ENCODE measurements around the gene GRHPR.

GRHPR gene

DNA sequence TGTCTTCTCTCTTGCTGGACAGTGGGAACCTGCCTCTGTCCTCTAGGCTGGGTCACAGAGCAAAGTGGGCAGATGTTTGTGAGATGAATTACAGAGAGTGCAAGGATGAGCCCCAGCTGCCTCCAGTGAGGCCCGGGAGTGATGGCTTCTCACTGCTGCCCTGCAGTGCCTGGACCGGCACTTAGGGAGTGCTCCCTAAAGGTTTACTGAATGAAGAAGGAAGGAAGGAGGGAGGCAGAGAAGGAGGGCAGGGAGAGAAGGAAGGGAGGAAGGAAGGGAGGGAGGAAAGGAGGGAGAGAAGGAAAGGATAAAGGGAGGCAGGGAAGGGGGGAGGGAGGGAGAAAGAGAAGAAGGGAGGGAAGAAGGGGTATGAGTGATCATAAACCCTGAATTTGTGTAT lies 42.7 kb upstream of the GRHPR start:
- Histone ChIP-seq H3K9ac (ENCODE audit: low read length) (peak overlapping the region; percentile 62), H3K27ac (ENCODE audit: low read depth, low read length) (peak overlapping the region; percentile 97), H3K36me3 (ENCODE audit: low read length) (peaks cover 3% of the 10 kb centered on the region; the same call in 1 of the 2 replicates), H3K4me2 (ENCODE audit: low read depth, low read length, poor library complexity, severe bottlenecking) (peak overlapping the region; percentile 48), H3K9me2 (replicated peaks; ENCODE audit: insufficient read depth, low read length) (no peaks in the 10 kb centered on the region), H3K79me2 (ENCODE audit: insufficient read depth, low read length) (no peaks in the 10 kb centered on the region; the same call in 1 of the 2 replicates), H3F3A (ENCODE audit: insufficient read depth) (peaks cover 93% of the 10 kb centered on the region), H3K4me3 (ENCODE audit: insufficient read depth, low read length, poor library complexity, severe bottlenecking) (no peak overlapping the region), H2AFZ (ENCODE audit: low read depth, low read length, severe bottlenecking) (peak overlapping the region; percentile 2), H3K27me3 (ENCODE audit: low read length) (no peaks in the 10 kb centered on the region), H3K9me3 (ENCODE audit: insufficient read depth, low read length) (0 out of 2 replicates have a peak, but pooled peaks cover 4% of the 10 kb centered on the region), H4K20me1 (ENCODE audit: low read depth, low read length) (no peaks in the 10 kb centered on the region)
- TF ChIP-seq EZH2phosphoT487 (conservative IDR thresholded peaks at IDR 0.05; ENCODE audit: low read length) = no peak
- TF ChIP-seq, protein P1, sequence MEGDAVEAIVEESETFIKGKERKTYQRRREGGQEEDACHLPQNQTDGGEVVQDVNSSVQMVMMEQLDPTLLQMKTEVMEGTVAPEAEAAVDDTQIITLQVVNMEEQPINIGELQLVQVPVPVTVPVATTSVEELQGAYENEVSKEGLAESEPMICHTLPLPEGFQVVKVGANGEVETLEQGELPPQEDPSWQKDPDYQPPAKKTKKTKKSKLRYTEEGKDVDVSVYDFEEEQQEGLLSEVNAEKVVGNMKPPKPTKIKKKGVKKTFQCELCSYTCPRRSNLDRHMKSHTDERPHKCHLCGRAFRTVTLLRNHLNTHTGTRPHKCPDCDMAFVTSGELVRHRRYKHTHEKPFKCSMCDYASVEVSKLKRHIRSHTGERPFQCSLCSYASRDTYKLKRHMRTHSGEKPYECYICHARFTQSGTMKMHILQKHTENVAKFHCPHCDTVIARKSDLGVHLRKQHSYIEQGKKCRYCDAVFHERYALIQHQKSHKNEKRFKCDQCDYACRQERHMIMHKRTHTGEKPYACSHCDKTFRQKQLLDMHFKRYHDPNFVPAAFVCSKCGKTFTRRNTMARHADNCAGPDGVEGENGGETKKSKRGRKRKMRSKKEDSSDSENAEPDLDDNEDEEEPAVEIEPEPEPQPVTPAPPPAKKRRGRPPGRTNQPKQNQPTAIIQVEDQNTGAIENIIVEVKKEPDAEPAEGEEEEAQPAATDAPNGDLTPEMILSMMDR (IDR thresholded peaks at IDR 0.05; ENCODE audit: insufficient read depth, low read length, poor library complexity, severe bottlenecking) = no peak

DNA sequence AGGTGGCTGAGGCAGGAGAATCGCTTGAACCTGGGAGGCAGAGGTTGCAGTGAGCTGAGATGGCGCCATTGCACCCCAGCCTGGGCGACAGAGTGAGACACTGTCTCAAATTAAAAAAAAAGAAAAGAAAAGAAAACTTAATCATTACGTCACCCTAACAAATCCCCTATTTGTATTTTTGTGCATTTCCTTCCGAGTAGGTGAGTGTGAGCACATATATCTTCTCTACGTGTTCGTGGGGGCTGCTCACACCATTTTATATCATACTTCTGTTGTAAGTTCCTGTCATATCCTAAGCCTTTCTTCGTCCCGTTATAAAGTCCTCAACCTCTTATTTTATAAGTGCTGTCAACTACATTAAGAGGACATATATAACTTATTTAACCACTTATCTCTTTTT lies 41.9 kb upstream of the GRHPR start:
- TF ChIP-seq, protein P1 (IDR thresholded peaks at IDR 0.05; ENCODE audit: insufficient read depth, low read length, poor library complexity, severe bottlenecking) = no peak
- no peak for TF ChIP-seq EZH2phosphoT487 (conservative IDR thresholded peaks at IDR 0.05; ENCODE audit: low read length)
- no peak overlapping the region for H3K4me3 ChIP-seq (ENCODE audit: insufficient read depth, low read length, poor library complexity, severe bottlenecking)
- peak overlapping the region; percentile 48 for H3K4me2 ChIP-seq (ENCODE audit: low read depth, low read length, poor library complexity, severe bottlenecking)
- H3K27ac ChIP-seq (ENCODE audit: low read depth, low read length) = peak overlapping the region; percentile 97
- H3K79me2 ChIP-seq (ENCODE audit: insufficient read depth, low read length) = no peaks in the 10 kb centered on the region; the same call in 1 of the 2 replicates
- no peaks in the 10 kb centered on the region for H3K27me3 ChIP-seq (ENCODE audit: low read length)
- peaks cover 3% of the 10 kb centered on the region; the same call in 1 of the 2 replicates for H3K36me3 ChIP-seq (ENCODE audit: low read length)
- 0 out of 2 replicates have a peak, but pooled peaks cover 4% of the 10 kb centered on the region for H3K9me3 ChIP-seq (ENCODE audit: insufficient read depth, low read length)
- no peaks in the 10 kb centered on the region for H3K9me2 ChIP-seq (replicated peaks; ENCODE audit: insufficient read depth, low read length)
- peak overlapping the region; percentile 62 for H3K9ac ChIP-seq (ENCODE audit: low read length)
- H2AFZ ChIP-seq (ENCODE audit: low read depth, low read length, severe bottlenecking) = no peak overlapping the region
- no peaks in the 10 kb centered on the region for H4K20me1 ChIP-seq (ENCODE audit: low read depth, low read length)
- peaks cover 90% of the 10 kb centered on the region for H3F3A ChIP-seq (ENCODE audit: insufficient read depth)

DNA sequence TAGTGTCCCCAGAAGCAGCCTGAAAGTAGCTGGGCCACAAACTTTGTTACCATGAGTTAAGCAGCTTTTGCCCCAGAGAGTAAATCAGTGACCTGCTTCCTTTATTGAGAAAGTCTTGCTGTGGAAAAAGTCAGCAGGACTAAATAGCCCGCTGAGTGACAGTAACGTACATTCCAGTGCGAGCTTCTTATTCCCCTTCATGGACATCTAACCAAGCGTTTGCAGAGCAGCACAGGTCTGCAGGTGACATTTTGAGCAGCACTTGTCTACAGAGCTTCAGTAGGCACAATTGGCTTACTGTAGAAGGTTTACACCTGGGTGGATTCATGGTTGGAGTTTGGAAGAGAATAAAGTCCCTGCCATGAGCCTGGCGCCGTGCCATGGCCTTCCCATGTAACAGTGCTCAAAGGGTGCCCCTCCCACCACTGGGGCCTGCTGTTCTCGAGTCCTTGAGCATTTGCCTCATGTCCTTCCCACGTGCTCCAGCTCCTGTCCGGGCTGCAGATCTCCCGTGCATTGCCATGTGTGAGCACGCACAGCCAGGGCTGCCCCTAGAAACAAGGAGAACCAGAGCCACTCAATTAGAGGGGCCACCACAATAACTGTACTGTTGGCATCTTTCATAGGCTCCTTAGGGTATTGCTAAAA lies 41.3 kb upstream of the GRHPR start:
- peaks cover 90% of the 10 kb centered on the region for H3F3A ChIP-seq (ENCODE audit: insufficient read depth)

More for the DNA sequence above, 41.3 kb upstream of the GRHPR start:
- Histone ChIP-seq H3K4me3 (ENCODE audit: insufficient read depth, low read length, poor library complexity, severe bottlenecking) (no peak overlapping the region), H3K79me2 (ENCODE audit: insufficient read depth, low read length) (no peaks in the 10 kb centered on the region; the same call in 1 of the 2 replicates), H3K27ac (ENCODE audit: low read depth, low read length) (peak overlapping the region; percentile 97), H3K9me2 (replicated peaks; ENCODE audit: insufficient read depth, low read length) (no peaks in the 10 kb centered on the region), H4K20me1 (ENCODE audit: low read depth, low read length) (no peaks in the 10 kb centered on the region), H2AFZ (ENCODE audit: low read depth, low read length, severe bottlenecking) (peak overlapping the region; percentile 3), H3K9ac (ENCODE audit: low read length) (peak overlapping the region; percentile 62), H3K36me3 (ENCODE audit: low read length) (peaks cover 3% of the 10 kb centered on the region; the same call in 1 of the 2 replicates), H3K9me3 (ENCODE audit: insufficient read depth, low read length) (0 out of 2 replicates have a peak, but pooled peaks cover 4% of the 10 kb centered on the region), H3K4me2 (ENCODE audit: low read depth, low read length, poor library complexity, severe bottlenecking) (peak overlapping the region; percentile 48), H3K27me3 (ENCODE audit: low read length) (no peaks in the 10 kb centered on the region)
- TF ChIP-seq, protein P1 (IDR thresholded peaks at IDR 0.05; ENCODE audit: insufficient read depth, low read length, poor library complexity, severe bottlenecking) = no peak
- no peak for TF ChIP-seq EZH2phosphoT487 (conservative IDR thresholded peaks at IDR 0.05; ENCODE audit: low read length)
